ENCODE results near the gene NEK6.

NEK6 gene

DNA sequence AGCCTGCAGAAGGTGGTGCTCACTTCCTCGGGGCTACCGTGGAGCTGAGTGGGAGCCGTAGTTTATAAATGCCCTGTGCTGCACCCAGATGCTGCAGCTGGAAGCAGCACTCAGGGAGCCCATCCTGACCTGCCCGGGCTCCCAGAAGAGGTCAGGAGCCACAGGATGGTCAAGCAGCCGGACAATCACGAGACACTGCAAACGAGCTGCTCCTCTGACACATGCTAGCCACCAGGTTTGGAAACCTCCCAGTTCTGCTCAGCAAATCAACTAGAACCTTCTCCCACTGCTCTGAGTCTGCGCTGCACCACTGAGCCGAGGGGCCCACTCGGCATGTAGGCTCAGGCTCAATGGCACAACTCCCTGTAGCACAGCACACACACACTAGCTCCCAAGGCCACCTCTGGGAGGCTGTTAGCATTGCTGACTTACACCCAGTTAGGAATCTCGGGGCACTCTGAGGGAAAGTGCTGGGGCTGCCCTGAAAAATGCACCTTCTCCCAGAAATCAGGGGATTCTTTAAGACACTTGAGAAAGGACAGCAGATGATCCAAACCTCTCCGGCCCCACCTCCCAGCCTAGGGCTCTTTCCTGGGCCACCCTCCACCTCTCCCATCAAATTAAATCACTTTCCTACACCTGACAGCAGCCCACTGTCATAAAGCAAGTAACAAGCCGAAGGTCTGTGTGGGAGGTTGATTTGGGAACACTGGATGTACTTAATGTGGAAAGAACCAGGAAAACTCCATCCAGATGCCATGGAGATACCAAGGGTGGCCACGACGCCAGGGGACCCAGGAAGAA lies 98.4 kb downstream of the NEK6 start:
- no peak for DNase-seq

DNA sequence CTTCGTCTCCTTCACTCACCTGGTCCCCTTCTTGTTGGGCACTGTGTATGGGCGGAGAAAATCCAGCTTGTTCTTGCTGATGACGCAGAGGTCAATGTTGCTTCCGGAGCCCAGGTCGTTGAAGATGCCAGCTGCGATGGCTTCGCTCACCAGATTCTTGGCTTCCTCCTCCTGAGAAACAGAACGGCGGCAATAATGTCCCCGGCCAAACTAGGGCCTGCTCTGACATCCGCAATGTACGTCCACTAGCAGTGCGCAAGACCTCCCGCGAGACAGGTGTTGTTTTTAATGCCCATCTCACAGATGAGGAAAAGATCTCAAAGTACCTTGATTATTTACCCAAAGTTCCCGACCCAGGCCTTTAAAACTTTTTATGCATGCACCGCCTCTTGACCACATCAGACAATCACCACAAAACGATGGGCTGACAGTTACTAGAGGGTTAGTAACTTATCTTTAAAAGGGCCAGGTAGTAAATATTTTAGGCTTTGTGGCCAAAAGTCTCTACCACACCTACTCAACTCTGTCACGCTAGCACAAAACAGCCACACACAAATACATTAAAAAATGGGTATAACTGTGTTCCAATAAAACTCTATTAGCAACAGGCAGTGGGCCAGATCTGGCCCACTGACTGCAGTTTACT lies 99.1 kb downstream of the NEK6 start:
- DNase-seq, result no peak

DNA sequence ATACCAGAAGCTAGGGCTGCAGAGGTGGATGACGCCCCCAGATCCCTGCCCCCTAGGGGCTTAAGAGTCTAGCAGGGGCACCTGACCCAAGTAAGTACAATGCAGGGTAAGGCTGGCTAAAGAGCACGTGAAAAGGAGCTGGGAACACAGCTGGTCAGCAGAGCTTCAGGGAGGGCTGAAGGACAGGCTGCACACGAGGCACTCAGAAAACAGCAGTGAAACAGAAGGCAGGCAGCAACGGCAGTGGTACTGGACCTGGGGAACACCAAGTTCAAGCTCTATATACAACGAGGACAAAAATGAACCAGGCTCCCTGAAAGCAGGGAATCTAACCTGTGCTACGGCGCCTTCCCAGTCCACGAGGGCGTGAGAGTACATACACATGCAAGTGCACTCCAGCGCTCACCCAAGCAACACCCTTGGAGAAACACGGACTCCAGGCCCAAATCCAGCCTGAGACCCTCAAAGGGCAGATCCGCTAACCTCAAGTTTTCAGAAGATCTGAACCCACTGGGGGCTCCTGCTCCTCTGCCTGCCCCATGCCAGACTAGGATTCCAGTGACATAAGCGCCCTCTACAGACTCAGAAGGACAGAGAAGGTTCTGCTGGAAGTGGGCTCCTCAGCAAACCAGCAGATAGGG lies 100.1 kb downstream of the NEK6 start:
- no peak for DNase-seq

DNA sequence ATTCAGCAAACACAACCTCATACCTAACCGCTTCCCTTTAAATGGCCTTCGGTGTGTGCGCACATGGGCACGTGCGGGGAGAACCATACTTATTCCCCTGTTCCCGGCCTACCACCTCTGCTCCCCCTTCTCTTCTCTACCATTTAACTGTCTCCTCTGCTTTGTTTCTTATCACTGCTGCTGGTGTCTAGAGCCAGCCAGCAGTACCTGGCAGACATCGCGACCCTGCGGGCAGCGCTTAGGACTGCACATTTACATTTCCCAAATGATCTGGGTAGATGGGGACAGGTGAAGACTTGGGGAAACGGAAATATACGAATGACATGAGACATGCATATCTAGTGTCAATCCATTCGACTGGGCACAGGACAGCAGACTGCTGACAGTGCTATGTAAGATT lies 100.9 kb downstream of the NEK6 start:
- no peak for DNase-seq

DNA sequence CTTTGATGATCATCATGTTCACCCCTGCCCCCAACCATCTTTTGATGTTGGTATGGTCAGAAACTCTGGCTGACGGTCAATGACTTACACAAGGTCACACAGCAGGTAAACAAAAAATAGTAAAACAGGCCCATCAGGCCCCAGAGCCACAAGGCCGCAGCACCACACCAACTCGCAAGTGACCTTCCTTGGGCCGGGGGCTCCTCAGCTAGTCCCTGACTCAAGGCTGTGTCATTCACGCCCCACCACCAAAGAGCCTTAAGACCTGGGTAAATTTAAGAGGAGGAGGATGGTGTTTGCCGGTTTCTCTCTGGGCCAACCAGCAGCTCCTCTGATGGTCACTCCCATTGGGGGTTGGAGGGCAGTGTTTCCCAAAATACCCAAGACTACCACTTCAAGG lies 101.7 kb downstream of the NEK6 start:
- no peak for DNase-seq

DNA sequence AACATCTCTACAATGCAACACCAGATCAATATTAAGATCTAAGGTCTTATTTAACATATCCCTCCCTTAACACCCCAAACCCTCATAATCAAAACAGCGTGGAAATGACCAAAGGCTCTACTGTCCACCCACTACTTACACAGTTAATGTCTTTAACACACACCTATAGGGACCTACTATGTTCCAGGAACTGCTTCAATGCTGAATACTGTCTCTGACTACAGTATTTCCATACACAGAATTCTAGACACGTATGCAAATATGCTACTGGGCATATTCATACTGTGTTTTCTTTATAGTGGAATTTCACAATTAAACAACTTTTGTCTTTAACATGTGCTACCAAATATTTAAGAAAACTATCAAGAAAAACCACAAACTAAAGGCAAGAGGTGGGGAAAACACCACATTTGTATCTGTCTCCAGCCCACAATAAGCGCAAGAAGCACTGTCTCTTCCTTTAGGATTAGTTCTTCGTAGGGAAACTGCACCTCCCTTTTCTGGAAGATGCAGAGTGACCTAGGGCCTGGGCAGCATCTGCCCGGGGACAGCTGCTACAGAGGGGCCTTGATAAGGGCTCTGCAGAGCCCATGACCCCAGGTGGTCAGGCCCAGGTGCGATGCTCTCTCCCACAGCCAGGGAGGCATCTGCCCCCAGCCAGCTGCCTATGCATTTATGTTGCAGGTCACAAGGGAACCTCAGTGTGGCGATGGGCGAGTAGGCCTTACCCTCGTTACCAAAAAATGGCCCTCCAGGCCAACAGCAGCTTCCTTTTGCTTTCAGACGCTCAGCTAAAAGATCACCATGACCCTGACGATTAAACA lies 102.3 kb downstream of the NEK6 start:
- DNase-seq, result no peak

DNA sequence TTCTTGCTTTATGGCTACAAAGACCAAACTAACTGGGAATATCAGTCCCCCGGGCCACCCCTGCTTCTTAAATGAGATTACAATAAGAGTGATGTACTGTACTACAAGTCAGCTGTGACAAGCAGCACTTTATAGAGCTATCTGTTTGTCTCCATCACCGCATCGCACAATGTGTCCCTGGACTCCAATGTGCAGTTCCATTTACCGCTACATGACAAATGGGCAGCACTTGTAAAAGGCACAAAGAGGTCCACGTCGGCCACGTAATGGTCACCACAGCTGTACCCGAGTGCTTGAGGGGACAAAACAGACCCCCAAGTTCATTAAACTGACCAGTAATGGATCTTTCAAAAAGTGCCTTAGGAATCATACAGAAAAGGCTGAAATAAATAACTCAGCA lies 103.4 kb downstream of the NEK6 start:
- no peak for DNase-seq

DNA sequence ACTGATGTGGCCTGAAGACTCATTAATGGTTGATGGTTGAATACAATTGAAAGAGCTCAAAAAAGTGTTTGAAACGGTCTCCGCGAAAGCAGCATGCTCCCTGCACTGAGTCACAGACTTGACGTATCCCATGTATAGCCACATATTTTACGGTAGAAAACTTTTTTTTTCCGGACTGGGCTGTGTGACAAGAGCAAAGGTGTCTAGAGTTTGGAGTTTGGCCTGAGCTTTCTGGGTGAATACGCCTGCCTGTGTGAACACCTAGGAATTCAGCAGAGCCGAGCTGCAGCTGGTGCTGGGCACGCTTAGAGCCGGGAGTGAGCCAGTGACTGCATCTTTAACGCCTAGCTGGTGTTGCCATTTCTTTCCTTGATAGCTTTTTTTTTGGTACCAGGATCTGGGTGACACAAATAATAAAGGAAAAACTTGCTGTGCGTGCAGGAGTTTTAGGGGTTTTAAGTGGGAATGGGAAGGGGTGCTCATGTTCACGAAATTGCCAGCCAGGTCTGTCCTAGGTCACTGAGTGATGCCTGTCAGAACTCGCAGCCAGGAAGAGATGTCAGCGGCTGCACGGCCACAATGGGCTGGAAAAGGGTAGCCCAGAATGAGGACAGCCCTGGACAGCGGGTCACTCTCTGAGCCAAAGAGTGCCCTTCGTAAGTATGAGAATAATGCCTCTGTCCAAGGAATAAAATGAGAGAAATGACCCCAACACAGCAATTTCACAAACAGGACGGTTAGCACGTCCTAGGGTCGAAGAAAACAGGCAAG lies 105.8 kb downstream of the NEK6 start:
- no peak for DNase-seq

DNA sequence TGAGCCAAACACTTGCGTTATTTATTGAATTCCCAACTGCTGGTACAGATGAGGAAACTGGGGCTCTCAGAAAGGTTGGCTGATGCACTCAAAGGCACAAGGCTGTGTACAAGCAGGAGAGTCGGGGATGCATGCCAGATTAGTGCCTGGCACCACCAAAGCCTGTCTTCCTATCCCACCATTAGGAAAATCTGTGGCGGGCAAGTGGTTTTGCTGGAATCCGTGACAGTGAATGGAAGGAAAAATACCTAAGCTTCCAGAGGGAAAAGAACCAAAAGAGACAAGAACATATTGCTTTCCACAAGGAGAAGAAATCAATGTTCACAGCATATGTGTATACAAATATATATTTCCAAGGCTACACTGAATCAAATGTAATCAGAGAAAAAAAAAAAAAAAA lies 106.4 kb downstream of the NEK6 start:
- no peak for DNase-seq

DNA sequence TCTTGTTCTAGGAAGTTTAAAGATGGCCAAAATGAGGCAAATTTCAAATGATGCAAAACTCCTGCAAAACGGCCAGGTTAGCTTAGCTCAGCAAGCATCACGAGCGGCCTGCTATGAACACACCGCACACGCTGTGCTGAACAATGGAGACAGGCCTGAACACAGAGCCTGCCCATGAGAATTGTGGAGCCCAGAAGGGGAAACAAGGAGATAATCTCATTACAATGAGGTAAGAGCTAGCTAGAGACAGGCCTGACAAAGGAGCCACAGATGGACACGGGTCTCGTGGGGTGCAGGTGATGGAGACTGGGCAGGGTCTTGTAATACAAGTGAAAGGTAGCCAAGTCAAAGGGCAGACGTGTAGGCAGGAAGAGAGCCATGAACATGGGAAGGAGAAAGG lies 107.3 kb downstream of the NEK6 start:
- no peak for DNase-seq

DNA sequence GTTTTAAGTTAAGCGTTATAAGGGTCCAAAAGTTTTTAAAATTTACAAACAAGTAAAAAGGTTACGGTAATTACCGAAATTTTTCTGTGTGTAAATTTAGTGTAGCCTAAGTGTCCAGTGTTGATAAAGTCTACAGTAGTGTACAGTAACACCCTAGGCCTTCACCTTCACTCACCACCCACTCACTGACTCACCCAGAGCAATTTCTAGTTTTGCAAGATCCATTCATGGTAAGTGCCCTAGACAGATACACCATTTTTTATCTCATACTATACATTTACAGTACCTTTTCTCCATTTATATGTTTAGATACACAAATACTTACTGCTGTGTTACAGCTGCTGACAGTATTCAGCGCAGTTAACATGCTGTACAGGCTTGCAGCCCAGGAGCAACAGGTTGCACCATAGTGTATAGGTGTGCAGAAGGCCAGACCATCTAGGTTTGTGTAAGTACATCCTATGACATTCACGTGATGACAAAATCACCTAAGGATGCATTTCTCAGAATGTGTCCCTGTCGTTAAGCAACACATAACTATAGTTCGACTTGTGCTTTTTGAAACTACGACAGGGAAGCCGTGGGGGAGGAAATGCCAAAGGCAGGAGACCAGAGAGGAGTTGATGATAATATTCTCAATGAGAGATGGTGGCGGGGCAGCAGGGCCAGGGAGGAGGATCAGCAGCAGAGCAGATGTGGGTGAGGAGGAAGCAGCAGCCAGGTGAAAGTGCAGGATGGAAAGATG lies 108.9 kb downstream of the NEK6 start:
- peak; percentile 38 to 61 (median 41) for DNase-seq

DNA sequence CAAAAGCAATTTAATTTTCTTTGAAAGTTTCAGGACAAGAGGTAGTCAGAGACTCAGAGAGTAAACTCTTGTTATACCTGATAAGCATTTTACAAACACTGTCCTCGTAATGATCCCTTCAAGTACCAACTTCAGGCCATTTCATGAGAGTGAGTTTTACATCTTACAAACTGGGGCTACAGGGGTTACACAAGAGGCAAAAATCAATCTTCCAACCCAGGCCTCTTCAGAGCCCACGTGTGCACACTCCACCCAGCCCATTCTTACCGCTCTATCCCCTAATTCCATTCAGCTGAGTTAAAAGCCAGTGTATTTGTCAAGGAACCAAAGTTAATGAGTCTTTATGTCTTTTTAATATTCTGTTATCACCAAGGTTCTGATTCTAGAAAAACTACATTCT lies 110.9 kb downstream of the NEK6 start:
- no peak for DNase-seq

DNA sequence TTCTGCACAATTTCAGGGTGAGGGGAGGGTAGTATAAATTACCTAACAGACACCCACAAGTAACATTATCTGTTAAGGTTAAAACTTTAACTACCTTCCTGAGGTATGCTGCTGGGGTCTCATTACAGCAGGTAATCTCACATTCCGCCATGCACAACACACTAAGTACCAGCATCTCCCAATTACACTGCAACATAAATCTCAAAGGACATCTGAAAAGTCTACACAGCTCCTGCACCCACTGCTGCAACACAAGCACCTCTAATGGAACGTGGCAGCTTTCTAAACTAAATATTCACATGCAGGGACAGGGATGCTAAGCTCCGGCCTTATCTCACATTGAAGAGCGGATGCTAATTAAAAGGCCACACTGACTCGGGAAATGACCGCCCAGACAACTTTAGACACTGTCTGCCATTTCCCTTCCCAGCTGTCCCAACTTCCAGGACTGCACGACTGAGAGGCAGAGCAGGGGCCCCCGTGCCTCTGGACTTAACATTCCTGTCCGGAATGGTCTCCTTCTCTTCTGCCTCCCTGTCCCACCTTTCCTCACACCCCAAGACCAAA lies 111.6 kb downstream of the NEK6 start:
- DNase-seq, result no peak

DNA sequence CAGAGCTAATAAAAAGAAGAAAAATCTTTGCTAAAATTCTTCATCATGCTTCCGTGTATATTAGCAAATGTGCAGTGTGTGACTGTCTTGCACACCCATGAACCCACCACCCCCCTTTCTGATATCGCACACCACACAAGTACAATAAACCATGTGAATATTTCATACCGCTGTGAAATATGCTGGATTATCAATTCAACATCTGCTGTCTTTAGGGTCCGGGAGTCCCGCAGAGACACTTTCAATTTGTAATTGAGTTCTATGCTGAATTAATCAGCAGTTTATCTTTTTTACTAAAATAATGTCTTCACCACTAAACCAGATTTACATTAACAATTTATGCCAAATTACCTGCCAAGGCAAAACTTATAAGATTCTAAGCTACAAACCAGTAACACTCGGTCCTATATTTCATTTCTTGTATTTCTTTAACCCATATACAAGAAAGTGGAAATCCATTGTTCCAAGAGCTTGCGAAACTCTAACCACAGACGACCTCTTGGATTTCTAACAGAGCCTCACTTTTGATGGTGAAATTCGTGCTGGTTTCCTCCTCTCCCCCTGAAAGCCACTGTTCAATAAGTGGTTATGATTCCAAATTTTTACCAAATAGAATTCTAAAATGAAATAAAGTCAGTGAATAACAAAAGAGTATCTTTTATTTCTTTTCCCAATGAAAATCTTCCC lies 113.3 kb downstream of the NEK6 start:
- DNase-seq, result peak in 2 of 3 donors; percentile 34 to 39

DNA sequence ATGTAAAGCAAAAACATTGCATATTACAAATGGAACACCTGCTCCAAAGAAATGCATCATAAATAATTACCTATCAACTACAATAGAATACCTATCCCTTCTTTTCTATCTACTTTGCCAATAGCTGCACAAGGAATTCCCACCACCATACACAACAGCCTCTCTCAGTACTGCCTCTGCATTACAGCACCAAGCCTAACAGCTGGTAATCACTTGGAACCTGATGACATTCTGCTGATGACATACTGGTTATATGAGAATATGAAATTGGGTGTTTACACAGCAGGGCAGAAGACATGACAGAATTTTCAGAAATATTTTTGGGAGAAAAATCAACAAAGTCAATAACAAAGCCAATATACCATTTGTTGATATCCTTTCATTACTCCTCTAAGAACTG lies 114.3 kb downstream of the NEK6 start:
- peak in 1 of 3 donors; percentile 25 for DNase-seq

DNA sequence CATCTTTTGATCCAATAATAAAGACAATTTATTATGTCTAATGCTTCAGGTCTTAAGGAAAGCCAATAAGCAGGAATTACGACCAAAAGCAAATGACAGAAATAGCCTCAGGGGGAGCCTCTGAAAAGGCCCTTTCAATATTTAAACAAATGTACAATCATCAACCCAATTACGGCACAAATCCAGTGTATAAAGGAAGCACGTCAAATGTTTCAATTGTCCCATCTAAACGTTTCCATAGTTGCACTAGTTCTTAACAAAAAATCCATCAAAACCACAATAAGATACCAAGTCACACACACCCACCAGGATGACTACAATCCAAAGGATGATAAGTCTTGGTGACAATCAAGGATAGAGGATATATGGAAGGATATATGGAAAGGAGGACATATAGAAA lies 115.6 kb downstream of the NEK6 start:
- no peak for DNase-seq

DNA sequence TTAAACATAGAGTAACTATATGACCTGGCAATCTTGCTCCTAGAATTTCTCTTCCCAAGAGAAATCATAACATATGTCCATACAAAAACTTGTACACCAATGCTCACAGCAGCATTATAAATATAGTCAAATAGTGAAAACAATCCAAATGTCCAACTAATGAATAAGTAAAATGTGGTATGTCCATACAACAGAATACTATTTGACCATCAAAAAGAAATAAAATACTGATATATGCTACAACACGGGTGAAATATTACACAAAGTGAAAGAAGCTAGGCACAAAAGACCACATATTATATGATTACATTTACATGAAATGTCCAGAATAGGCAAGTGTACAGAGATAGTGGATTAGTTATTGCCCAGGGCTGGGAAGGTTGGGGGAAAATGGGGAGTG lies 116.1 kb downstream of the NEK6 start:
- DNase-seq, result no peak

DNA sequence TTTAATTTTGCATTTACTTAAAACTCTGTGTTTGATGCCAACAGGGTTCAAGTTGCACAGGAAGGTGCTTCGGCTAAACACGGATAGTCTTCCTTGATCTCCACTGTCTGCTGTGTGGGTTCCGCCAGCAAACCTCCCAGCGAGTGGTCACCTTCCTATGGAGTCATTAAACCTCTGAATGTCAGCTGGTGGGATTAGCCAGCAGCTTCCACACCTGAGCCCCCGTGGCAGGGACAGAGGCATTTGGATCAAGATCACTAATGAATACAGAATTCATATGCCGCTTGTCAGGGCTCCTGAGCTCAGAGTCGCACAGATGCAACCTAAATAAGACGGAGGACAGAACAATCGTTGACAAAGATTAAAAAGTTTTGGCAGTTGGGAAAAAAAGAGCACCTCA lies 118.0 kb downstream of the NEK6 start:
- DNase-seq, result no peak

DNA sequence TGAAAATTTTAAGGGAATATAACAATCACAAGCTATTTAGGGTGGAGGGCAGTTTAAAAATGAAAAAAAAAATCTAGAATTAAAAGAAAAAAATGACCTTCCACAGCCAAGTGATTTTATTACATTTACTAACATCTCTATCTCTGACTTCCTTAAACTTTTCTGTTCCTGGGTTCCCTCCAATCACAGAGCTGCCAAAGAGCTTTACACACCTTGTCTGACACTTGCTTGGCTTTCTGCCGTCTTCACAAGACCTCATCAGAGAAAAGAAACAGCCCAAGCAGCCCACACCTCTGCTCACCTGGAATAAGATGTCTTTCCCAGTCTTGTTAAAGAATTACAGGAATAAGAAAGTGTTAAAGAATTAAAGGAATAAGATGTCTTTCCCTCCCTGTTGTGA lies 118.6 kb downstream of the NEK6 start:
- DNase-seq, result no peak

DNA sequence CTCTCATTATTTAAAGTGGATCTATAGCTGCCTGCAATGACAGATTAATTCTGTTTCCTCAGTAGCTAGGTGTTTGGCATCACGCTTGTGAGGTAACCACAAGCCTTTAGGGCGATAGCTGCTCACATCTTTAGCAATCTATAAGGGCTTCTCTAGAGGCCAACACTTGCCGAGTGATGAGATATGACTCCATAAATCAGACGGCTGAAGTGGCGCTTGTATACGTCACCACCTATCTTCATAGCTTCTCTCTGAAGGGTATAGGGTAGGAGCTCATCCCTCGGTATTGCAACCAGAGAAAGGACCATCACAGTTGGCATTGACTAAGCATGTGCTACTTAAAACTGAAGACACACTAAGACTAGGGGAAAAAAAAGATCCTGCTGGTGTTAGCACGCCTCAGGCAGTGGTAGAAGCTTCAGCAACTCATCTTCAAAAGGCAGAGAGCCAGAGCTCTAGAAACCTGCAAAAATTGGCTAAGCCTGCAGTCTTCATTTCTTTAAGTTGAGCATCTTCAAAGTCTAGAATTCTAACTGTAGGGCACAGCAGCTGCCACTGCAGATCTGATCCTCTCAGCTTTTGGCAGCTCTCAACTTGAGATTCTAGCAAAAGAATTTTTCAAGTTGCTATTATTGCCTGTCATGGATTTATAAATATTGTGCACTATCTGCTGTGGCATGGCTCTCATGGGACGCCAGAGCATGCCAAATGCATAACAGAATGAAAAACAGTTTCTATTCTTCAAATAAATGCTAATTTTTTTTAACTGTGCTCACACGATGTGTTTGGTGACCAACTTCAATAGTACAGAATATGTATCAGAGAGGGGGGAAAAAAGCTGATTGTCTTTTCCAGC lies 120.0 kb downstream of the NEK6 start:
- no peak for DNase-seq
